GM10248 (cell line): ENCODE measurements around the gene TUBA3C.

Source experiments
- CTCF ChIA-PET: fragments of 300-600 bp; sonication (Branson Sonifier 250); formaldehyde crosslinking; extraction: SDS; loops from one replicate; lab custom pipeline; 2021; ENCODE audit warnings: antibody characterized with exemption; lab: Yijun Ruan, JAX
- POLR2A ChIA-PET: fragments of 350-650 bp; sonication (Branson Sonifier 250); formaldehyde crosslinking; extraction: SDS; loops from one replicate; lab custom pipeline; 2020; ENCODE audit warnings: antibody characterized with exemption; lab: Yijun Ruan, JAX
- DNase-seq: peaks from one replicate; pipeline ENCODE4 v3.0.0; 2012; ENCODE audit errors: extremely low spot score
- CTCF ChIP-seq: IDR thresholded peaks from 2 replicates; pipeline ENCODE4 v1.5.1; 2012; ENCODE audit warnings: mild to moderate bottlenecking, low read depth; ENCODE audit errors: extremely low read depth, missing control alignments, control extremely low read depth

TUBA3C gene

GRCh38 chr13:19173752-19174151 is 7.9 kb downstream of the TUBA3C start:
- no peak for DNase-seq
- no peak for TF ChIP-seq CTCF
- POLR2A ChIA-PET, result no interaction called here
- CTCF ChIA-PET, result no interaction called here

GRCh38 chr13:19172647-19173030 is 9.0 kb downstream of the TUBA3C start:
- no peak for TF ChIP-seq CTCF
- DNase-seq, result no peak
- POLR2A ChIA-PET, result no interaction called here
- CTCF ChIA-PET, result no interaction called here

- POLR2A ChIA-PET, result no interaction called here
- DNase-seq, result no peak
- CTCF ChIA-PET, result no interaction called here
- no peak for TF ChIP-seq CTCF
These were observed 9.5 kb downstream of the TUBA3C start for GRCh38 chr13:19172007-19172646.

- no peak for TF ChIP-seq CTCF
- ChIA-PET POLR2A (no interaction called here), CTCF (no interaction called here)
- no peak for DNase-seq
These were observed 10.1 kb downstream of the TUBA3C start for GRCh38 chr13:19171563-19171962.

- ChIA-PET POLR2A (no interaction called here), CTCF (no interaction called here)
- peak; percentile 1 for DNase-seq
- no peak for TF ChIP-seq CTCF
These were observed 11.6 kb downstream of the TUBA3C start for GRCh38 chr13:19169991-19170390.

- ChIA-PET CTCF (no interaction called here), POLR2A (no interaction called here)
- no peak for DNase-seq
- TF ChIP-seq CTCF, result no peak
These were observed 12.1 kb downstream of the TUBA3C start for GRCh38 chr13:19169496-19169895.
